22Rv1 (cell line): ENCODE data around the gene POTEG.
"Not testable (repeated sequence)": the region's sequence is repeated elsewhere in the genome, so short reads cannot be mapped to it uniquely, and the experiment has no call there.

ENCODE experiments used
- ZFX ChIP-seq: fragments of 450-650 bp; IDR thresholded peaks from 2 replicates; pipeline ENCODE4 v1.6.1; 2017; ENCODE audit warnings: antibody characterized with exemption, borderline replicate concordance
- TF ChIP-seq, protein P1 (sequence below): fragments of 450-650 bp; IDR thresholded peaks from 2 replicates; pipeline ENCODE4 v1.5.1; 2017; ENCODE audit warnings: mild to moderate bottlenecking

- TF ChIP-seq, protein P1, sequence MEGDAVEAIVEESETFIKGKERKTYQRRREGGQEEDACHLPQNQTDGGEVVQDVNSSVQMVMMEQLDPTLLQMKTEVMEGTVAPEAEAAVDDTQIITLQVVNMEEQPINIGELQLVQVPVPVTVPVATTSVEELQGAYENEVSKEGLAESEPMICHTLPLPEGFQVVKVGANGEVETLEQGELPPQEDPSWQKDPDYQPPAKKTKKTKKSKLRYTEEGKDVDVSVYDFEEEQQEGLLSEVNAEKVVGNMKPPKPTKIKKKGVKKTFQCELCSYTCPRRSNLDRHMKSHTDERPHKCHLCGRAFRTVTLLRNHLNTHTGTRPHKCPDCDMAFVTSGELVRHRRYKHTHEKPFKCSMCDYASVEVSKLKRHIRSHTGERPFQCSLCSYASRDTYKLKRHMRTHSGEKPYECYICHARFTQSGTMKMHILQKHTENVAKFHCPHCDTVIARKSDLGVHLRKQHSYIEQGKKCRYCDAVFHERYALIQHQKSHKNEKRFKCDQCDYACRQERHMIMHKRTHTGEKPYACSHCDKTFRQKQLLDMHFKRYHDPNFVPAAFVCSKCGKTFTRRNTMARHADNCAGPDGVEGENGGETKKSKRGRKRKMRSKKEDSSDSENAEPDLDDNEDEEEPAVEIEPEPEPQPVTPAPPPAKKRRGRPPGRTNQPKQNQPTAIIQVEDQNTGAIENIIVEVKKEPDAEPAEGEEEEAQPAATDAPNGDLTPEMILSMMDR: not testable (repeated sequence)
- not testable (repeated sequence) for TF ChIP-seq ZFX
Observed at GRCh38 chr14:19482093-19482492, 48.0 kb upstream of the POTEG start.
